NOMO-1 treated with dmso at 0.1 percent for 144 hours (cell line): ENCODE measurements around the gene LRRC45.
A peak's percentile ranks its signal among the peaks of the same experiment; 100 is the strongest.

ENCODE experiments used
- DNase-seq: peaks from one replicate; lab custom pipeline; 2025; ENCODE audit not compliant: unreplicated experiment; lab: John Stamatoyannopoulos, UW

The LRRC45 gene

GRCh38 chr17:82018989-82019689 lies 4.0 kb upstream of the LRRC45 start:
- DNase-seq: no peak

DNA sequence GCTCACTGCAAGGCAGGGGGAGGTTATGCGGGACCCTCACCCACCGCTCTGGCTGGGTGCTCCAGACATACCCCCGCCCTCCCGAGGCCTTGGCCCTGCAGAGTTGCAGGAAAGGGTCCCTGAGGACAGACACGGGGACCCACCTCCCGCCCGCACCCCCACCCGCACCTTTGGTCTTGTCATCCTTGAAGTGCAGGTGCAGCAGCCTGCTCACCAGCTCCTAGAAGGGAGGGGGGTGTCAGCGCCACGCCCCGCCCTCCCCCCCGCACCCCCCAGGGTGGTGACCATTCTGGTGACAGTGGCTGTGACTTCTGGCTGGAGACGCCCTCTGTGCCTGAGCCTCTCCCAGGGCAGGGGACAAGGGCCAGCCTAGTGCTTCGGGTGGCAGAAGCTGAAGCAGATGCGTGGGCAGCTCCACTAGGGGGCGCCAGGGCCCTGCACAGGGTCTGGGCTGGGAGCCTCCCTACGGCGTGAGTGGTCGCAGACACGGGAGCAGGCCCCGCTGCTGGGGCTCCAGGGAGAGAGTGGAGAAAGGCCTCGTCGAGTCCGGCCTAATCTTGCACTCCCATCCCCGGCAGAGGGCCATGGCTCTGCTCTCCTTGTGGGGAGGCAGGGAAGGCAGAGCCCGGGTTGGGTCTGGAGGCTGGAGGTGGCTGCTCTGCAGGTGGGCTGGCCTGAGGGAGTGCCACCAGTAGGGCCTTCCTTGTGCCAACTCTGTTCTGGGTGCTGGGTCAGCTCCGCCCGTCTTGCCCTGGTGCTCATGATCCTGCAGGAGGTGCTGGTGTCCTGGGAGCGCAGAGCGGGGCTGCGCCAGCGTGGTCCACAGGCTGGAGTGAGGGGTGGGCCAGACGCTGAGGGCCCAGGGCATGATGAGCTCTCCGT lies 3.2 kb upstream of the LRRC45 start:
- no peak for DNase-seq

GRCh38 chr17:82020572-82021106 lies 2.5 kb upstream of the LRRC45 start:
- DNase-seq: no peak

GRCh38 chr17:82021107-82021899 lies 1.8 kb upstream of the LRRC45 start:
- no peak for DNase-seq

DNA sequence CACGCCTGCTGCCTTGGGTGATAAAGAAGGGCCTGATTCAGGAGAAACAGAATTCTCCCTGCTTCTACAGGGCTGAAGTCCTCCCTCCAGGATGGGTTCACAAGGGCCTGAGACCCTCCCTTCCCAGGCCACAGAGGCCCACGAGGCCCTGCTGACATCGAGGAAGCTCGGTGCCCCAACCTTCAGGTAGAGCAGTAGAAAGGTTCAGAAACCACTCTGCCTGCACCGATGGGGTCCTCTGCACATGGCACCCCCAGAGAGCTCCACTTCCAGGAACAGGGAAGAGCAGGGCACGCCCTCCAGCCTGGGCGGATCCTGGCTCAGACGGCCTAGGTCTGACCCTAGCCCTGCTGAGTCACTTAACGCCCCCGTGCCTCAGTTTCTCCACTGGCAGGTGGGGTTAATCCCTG lies 1.2 kb upstream of the LRRC45 start:
- DNase-seq: no peak

- DNase-seq: no peak
Measured at GRCh38 chr17:82022310-82022980, 660 bp upstream of the LRRC45 start, which contains the start of gene CENPX. Gene CENPX (minus strand): TSS chr17:82022878. CDS start chr17:82022861, 17 bp downstream.

DNA sequence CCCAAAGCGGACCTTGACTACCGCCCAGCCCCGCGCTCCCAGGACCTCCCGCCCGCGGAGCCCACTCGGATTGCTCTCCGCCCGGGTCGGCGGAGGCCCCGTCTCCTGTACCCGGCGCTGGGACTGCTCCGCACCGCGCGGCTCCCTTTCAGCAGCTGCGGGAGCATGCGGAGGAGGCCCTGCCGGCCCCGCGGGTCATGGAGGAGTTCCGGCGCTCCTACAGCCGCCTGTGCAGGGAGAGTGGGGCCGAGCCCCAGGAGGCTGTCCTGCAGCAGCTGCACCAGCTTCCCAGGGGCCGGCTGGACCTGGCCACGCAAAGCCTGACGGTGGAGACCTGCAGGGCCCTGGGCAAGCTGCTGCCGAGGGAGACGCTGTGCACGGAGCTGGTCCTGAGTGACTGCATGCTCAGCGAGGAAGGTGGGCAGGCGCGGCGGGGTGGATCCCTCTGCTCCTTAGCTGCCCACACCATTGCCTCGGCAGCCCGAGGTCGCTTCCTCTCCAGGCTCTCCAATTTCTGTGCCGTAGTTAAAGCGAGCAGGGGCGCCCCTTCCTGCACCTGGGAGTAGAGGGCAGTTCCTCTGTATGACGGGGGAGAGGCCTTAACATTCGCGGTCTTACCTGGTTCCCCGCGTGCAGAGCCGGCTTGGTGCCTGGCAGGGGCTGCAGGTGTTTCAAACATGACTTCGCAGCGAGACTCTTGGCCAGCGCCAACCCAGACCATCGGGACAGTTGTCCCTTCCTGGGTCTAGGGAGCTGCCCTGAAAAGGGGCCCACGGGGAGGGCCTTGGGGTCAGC lies 539 bp downstream of the LRRC45 start:
- peak; percentile 49 for DNase-seq

- no peak for DNase-seq
Measured at GRCh38 chr17:82024859-82025258, 1.8 kb downstream of the LRRC45 start.

DNA sequence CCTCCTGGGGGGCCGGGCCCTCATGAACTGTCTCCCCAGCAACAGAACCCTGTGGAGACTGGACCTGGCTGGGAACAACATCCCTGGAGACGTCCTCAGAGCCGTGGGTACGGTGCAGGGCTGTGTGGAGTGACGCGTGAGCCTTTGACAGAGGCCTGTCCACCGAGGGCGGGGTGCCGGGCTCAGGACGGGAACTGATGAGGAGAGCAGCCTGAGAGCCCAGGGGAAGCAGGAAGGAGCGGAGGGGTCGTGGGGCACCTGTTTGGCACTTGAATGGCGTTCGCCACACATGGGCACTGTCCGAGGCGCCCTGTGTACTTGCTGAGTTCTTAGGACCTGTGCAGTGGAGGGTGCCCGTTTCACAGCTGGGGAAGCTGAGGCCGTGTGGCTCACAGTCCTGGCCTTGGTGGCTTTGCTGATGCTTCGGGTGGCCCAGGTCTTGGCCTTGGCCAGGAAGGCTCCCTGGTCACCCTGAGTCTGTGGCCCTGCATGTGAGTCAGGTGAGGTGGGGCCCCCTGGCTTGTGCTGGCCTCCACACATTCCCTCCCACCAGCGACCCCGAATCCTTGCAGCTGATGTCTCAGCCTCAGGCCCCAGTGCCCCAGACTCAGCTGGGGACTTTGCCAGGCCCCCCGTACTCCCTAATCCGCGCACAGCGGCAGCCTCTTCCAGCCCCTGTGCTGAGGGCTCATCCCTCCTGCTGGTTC lies 2.4 kb downstream of the LRRC45 start:
- DNase-seq: no peak

GRCh38 chr17:82028246-82028645 lies 5.1 kb downstream of the LRRC45 start:
- no peak for DNase-seq

GRCh38 chr17:82028966-82029365 lies 5.9 kb downstream of the LRRC45 start:
- no peak for DNase-seq

DNA sequence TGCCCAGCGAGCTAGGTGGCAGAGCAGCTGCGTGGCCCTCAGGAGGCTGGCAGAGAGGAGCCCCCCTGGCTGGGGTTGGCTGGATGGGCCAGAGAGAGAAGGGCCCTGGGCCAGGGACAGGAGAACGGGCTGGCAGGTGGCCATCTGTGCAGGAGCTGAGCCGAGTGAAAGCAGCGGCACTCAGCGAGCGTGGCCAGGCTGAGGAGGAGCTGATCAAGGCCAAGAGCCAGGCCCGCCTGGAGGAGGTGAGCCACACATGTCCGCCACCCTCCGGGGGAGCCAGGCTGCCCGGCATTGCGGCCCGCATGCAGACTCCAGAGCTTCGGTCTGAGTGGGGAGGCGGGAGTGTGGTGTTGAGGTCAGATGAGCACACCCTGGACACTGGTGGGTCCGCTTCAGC lies 6.3 kb downstream of the LRRC45 start:
- DNase-seq: no peak

DNA sequence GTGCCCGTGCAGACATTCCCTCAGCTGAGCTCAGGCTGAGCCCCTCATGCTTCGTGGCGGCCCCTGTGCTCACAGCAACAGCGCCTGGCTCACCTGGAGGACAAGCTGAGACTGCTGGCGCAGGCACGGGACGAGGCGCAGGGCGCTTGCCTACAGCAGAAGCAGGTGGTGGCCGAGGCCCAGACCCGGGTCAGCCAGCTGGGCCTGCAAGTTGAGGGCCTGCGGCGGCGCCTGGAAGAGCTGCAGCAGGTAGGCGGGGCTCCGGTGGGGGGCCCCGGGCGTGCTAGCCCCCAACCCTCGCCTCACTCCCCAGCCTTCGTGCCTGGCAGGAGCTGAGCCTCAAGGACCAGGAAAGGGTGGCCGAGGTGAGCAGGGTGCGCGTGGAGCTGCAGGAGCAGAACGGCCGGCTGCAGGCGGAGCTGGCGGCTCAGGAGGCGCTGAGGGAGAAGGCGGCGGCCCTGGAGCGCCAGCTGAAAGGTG lies 6.9 kb downstream of the LRRC45 start:
- no peak for DNase-seq

GRCh38 chr17:82030470-82031302 lies 7.6 kb downstream of the LRRC45 start:
- peak; percentile 68 for DNase-seq

GRCh38 chr17:82031303-82031884 lies 8.3 kb downstream of the LRRC45 start, which contains the start of gene RAC3:
Gene RAC3 (plus strand): TSS chr17:82031678. CDS start chr17:82031762, 84 bp downstream.
- DNase-seq: no peak

DNA sequence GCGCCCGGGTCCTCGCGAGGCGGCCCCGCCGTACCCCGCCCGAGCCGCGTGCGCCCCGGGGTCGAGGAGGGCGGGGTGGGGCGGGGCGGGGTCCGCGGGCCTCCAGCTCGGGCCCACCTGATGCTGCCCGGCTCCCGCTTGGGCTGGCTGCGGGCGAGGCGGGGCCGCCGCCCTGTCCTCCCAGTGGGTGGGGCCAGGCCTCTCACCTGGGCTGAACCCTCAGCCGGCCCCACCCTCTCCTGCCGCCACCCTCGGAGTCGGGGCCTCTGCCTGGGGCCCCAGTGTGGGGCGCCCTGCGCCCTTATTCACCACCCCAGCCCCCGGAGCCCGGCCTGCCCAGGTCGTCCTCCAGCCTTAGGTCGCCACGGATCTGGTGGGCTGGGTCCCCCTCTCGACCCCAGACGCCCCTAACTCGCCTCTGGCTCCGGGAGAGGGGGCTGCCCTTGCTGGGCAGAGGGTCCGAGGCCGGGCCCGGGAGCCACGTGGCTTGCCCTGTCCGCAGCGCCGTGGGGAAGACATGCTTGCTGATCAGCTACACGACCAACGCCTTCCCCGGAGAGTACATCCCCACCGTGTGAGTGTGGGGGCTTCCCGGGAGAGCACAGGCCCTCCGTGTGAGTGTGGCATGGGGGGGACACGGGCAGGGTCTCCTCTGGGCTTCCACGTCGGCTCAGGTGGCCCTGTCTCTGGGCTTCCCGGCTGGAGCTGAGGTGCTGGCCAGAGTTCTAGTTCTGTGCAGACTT lies 9.0 kb downstream of the LRRC45 start:
- DNase-seq: no peak
